GM18870 (cell line): Measurements from ENCODE around the gene STK17A.
"Not testable (repeated sequence)": the region's sequence is repeated elsewhere in the genome, so short reads cannot be mapped to it uniquely, and the experiment has no call there.

Experiments
- ATAC-seq: cut with Tn5 transposase; IDR thresholded peaks from one replicate; pipeline ENCODE4 v1.9.1; 2021; ENCODE audit warnings: moderate library complexity; ENCODE audit not compliant: unreplicated experiment

STK17A gene

DNA sequence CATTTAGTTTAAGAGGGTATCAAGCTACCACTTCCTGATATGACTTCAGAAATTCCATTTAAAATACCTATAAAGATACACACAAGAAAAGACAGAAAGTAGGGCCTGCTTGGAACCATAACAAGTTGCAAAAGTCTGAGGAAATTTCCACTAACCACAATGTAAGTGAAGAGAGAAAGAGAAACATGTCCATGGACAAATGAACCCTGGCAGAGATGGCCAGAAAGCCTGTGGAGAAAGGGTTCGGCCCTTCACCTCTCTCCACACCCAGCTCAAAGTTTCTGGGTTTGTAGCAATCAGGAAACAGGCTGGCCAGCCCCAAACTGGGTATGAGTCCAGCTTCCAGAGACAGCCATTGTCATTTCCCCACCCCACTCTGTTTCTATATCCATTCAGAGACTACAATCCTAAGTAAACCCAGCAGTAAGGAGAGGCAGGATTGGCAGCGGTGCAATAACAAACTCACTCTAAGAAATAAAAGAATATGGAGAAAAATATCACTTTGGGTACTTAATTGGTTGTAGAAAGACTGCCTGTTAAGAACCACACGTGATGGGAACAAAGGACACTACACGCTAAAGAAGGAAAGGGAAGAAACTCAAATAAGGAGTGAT, 71.1 kb downstream of the STK17A start:
- no peak for ATAC-seq

DNA sequence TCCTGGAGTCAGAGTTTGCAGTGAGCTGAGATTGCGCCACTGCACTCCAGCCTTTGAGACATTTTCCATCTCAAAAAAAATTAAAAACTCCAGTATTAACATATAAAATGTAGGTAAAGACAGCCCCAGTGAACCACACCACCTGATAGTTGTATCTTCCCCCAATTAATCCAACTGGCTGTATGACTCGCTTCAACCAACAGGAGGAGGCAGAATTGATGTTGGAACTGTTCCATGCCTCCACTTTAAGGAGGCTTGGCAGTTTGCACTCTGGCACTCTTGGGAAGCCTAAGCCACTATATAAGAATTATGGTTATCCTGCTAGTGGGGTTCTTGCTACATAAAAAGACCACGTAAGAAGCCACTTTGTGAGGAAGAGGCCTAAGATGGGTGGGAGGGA, 72.7 kb downstream of the STK17A start:
- no peak for ATAC-seq

DNA sequence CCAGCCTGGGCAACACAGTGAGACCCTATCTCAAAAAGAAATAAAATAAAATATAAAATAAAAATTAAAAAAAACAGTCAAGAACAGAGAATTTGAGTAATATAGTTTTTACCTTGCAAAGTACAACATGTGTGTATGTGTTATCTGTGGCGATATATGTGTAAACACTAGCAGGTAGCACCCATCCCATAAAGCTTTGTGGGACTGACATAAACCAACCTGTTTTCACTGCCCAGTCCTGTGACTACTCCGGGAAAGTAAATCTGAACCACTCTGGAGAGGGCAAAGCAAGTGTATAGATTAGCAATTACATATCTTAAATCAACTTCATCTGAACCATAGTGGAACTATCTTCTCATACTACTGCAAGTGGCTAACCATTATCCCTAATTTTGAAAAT, 74.1 kb downstream of the STK17A start:
- no peak for ATAC-seq

DNA sequence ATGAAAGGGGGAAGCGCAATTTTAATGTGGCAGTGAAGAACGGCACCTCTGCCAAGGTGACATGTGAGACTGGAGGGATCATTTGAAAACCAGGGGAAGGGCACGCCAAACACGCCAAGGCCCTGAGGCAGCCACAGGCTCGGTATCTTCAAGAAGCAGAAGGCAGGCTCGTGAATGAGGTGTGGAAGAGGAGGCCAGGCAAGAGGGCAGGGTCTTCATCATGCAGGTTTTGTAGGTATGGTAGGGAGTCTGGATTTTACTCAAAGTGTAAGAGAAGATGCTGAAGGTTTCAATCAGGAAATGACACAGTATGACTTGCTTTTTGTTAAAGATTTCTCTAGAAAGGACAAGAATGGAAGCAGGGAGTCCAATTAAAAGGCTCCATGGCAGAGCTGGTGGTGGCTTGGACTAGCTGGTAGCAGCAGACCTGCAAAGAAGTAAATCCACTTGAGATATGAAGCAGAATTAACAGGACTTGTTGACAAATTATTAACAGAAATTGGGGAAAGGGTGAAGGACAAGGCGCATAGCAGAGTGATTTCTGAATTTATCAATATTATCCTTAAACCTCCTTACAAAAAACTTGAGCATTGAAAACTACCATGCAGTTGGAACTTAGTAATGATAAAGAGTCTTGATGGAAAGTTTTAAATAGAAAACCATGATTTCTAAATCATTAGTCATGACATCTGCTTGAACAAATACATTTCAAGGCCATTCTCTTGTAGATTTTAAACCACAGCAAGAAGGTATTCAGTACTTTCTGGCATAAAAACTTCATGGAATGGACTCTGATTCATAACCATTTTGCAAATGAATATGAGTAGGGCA, 76.0 kb downstream of the STK17A start:
- peak; percentile 76 for ATAC-seq

DNA sequence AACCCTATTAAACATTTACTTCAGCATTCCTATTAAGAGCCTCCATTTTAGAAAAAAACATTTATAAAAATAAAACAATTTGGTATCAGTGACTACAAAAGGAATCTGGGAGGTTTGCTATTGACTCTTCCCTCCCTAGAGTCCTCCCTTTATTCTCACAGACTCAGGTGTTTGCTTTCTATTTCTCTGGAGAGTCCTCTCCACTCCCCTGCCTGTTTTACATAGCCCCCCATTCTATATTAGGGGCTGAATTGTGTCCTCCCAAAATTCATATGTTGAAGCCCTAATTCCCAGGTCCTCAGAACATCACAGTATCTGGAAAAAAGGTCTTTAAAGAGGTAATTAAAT, 76.6 kb downstream of the STK17A start:
- ATAC-seq = no peak

DNA sequence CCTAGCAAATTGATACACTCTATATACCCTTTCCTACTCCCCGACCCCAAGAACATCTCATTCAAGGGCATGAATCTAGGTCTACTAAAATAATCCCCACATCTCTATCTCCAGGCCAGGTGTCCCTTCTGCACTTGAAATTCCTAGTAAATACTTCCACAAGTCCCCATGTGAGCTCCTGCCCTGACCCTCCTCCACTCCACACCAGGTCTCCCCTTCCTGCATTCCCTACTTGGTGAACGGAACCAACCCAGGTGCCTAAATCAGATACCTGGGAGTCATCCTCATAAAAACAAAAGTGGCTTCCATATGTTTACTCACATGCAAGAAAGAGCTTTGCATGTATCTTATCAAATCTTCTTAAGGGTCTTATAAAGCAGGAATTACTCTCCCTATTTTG, 77.2 kb downstream of the STK17A start:
- no peak for ATAC-seq

DNA sequence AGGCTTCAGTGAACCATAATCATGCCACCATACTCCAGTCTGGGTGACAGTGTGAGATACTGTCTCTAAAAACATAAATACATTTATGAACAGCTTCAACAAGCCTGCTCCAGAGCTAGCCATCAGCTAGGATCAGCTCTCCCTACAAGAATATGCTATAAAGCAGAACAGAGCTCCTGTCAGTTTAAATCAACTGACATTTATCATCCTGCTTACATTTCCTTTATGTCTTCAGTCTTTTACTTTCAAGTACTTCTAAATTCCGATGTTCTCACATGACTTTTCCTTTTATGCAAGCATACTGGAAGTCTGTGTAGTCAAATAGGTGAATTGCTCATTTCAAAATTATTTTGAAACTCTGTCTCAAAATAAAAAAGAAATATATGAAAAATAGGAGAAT, 81.8 kb downstream of the STK17A start:
- ATAC-seq = no peak

DNA sequence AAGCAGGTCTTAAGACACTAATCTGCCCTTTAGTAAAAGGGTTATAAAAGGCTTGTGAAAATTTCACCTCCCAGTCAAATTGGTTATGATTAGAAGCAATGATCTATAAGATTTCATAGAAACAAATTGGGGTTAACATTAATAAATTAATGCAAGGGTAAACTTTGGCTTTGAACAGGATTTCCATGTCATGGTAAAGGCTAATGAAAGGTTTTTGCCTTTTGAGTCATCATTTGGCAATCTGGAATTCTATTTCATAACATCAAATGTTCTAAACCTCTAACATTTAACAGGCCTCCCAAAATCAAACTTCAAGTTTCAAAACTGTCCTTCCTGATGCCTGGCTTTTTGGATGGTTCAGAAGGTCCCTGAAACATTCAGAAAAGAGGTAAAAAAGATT, 84.0 kb downstream of the STK17A start:
- ATAC-seq = no peak

- ATAC-seq = no peak
Measured at GRCh38 chr7:43668035-43668434, 85.1 kb downstream of the STK17A start.

DNA sequence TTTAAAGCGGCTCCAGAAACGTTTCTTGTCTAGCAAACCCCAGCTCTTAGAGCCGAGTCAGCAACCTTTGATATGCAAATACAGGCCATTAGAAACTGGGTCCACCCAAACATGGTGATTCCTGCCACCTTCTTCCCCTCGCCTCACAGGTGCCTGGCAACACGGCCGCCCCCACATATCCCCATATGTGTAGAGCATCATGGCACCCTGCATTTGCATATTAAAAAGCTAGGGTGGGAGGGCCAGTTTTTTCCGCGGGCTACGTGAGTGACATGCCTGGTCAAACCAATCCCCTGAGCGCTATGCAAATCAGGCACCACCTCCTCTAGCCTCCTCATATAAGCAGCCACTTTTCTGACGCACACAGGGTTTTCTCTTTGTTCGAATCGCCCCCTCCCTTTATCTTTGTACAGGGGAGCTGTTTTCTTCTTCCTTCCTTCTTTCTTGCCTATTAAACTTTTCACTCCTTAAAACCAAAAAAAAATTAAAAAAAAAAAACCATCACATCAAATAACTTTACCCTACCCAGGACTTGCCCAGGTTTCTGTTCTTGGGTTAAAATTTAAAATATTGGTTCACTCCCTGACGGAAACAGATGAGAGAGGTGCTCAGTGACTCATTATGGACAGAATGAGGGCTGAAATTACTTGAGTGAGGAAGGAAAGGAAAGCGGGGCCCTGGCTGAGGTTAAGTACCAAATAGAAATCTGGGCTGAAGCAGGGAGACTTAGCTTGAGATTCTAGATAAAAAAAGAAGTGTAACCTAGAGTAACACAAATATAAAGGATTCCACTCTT, 86.6 kb downstream of the STK17A start:
- no peak for ATAC-seq

GRCh38 chr7:43671521-43671920, 88.6 kb downstream of the STK17A start:
- ATAC-seq = no peak

DNA sequence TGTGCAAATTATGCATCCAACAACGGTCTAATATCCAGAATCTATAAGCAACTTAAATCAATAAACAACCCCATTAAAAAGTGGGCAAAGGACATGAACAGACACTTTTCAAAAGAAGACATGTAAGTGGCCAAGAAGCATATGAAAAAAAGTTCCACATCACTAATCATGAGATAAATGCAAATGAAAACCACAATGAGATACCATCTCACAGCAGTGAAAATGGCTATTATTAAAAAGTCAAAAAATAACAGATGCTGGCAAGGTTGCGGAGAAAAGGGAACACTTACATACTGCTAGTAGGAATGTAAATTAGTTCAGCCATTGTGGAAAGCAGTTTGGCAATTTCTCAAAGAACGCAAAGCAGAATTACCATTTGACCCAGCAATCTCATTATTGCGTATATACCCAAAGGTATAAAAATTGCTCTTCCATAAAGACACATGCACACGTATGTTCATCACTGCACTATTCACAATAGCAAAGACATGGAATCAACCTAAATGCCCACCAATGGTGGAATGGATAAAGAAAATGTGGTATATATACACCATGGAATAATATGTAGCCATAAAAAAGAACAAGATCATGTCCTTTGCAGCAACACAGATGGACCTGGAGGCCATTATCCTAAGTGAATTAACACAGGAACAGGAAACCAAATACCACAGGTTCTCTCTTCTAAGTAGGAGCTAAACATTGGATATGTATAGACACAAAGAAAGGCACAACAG, 90.5 kb downstream of the STK17A start:
- ATAC-seq = not testable (repeated sequence)

GRCh38 chr7:43674559-43675436, 91.9 kb downstream of the STK17A start:
- ATAC-seq = no peak
